ENCODE measurements around the gene C1QTNF1. TPM values are rescaled to one million over a fixed set of nuclear protein-coding genes. Genes with fewer than 3 reads are reported as not detected.

C1QTNF1 gene, protein sequence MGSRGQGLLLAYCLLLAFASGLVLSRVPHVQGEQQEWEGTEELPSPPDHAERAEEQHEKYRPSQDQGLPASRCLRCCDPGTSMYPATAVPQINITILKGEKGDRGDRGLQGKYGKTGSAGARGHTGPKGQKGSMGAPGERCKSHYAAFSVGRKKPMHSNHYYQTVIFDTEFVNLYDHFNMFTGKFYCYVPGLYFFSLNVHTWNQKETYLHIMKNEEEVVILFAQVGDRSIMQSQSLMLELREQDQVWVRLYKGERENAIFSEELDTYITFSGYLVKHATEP
- total RNA-seq (2014; rRNA removed; shearing (Covaris generic)) = not detected in 2 replicates
- total RNA-seq (2022) = not detected in 2 replicates
- not detected for Bru-seq, nascent RNA
- not detected for BruChase-seq, experiment 1, labeled RNA remaining after a 6-hour chase
- not detected for BruChase-seq, experiment 2, labeled RNA remaining after a 2-hour chase
- long read RNA-seq = 0 reads

DNA sequence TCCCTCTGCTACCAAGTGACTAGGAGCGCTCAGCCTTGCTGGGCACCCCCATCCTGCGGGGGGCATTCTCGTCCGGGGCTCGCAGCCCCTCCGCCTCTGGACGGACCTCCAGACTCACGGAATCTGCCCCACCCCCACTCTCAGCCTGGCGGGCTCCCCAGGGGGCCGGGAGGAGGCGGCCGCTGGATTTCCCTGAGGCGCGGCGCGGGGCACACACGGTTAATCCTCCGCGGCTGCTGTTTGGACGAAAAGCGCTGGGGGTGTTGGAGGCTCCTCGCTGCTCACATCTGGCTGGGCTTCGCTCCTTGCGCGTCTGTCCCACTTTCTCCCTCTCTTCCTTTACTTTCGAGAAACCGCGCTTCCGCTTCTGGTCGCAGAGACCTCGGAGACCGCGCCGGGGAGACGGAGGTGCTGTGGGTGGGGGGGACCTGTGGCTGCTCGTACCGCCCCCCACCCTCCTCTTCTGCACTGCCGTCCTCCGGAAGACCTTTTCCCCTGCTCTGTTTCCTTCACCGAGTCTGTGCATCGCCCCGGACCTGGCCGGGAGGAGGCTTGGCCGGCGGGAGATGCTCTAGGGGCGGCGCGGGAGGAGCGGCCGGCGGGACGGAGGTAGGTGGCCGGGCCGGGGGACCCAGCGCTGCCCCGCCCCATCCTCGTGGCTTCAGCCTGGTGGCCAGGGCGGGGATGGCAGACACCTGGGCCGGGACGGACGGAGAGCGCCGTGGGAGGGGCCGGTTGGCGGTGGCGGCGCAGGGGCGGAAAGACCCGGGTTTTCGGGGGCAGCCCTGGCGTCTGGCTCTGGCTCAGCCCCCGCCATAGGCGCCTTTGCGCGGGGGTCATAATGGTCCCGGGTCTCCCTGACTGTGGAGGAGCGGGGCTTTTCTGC lies at the start of gene C1QTNF1:
Gene C1QTNF1 (plus strand): TSS at position 284 of the 886 bp plus-strand sequence. CDS start 19,800 bp downstream, outside the sequence.
- no peaks in the 10 kb centered on the region for H4K20me1 ChIP-seq (ENCODE audit: insufficient read depth, low read length)
- TF ChIP-seq EZH2phosphoT487 (IDR thresholded peaks at IDR 0.05; ENCODE audit: borderline replicate concordance, low read depth, low read length) = no peak
- no peak for TF ChIP-seq CTCF (conservative IDR thresholded peaks at IDR 0.05; ENCODE audit: low read length)
- ChIA-PET CTCF (ENCODE audit: unreplicated experiment) (no interaction called here), POLR2A (no interaction called here)
- H2AFZ ChIP-seq (ENCODE audit: low read length) = no peak within 1 kb of the TSS
- no peak within 1 kb of the TSS for H3K4me2 ChIP-seq (ENCODE audit: low read length)
- H3K79me2 ChIP-seq (ENCODE audit: insufficient read depth, low read depth, low read length) = no peaks in the 10 kb centered on the region
- no peaks in the 10 kb centered on the region for H3K4me1 ChIP-seq (ENCODE audit: insufficient read depth, low read length, poor library complexity, severe bottlenecking)
- H3K36me3 ChIP-seq (ENCODE audit: insufficient read depth, low read length) = no peaks in the 10 kb centered on the region
- no TSS peak for BruUV-seq (replicated peaks)
- H3K27ac ChIP-seq (ENCODE audit: low read depth, low read length, poor library complexity, severe bottlenecking) = no peak within 1 kb of the TSS
- H3K4me3 ChIP-seq (ENCODE audit: low read depth, low read length, poor library complexity, severe bottlenecking) = no peak within 1 kb of the TSS
- H3K9me2 ChIP-seq (ENCODE audit: insufficient read depth, low read length) = no peaks in the 10 kb centered on the region
- H3K9me3 ChIP-seq (ENCODE audit: low read length) = no peaks in the 10 kb centered on the region
- intact Hi-C loops (cut with micrococcal nuclease; ENCODE audit: unreplicated experiment) = no loop called here
- DNase-seq (ENCODE audit: low spot score) = no peak

GRCh38 chr17:78974635-78975591 lies 49.1 kb upstream of the C1QTNF1 start:
- peak; percentile 78 for DNase-seq (ENCODE audit: low spot score)
- H3K27ac ChIP-seq (ENCODE audit: low read depth, low read length, poor library complexity, severe bottlenecking) = peak overlapping the region; percentile 32
- peak overlapping the region; percentile 57 for H3K4me2 ChIP-seq (ENCODE audit: low read length)
- ChIA-PET CTCF (ENCODE audit: unreplicated experiment) (no interaction called here), POLR2A (interaction anchor here (0.8 kb wide), 1 partner anchor 35 kb away, joined by 6 read pairs; no protein-coding TSS in a partner anchor)
- intact Hi-C loops (cut with micrococcal nuclease; ENCODE audit: unreplicated experiment) = no loop called here
- H3K4me3 ChIP-seq (ENCODE audit: low read depth, low read length, poor library complexity, severe bottlenecking) = peak overlapping the region; percentile 56
- no peaks in the 10 kb centered on the region for H3K9me2 ChIP-seq (ENCODE audit: insufficient read depth, low read length)
- TF ChIP-seq CTCF (conservative IDR thresholded peaks at IDR 0.05; ENCODE audit: low read length) = no peak
- TF ChIP-seq EZH2phosphoT487 (IDR thresholded peaks at IDR 0.05; ENCODE audit: borderline replicate concordance, low read depth, low read length) = no peak
- peaks cover 10% of the 10 kb centered on the region for H3K4me1 ChIP-seq (ENCODE audit: insufficient read depth, low read length, poor library complexity, severe bottlenecking)
- no peaks in the 10 kb centered on the region for H3K36me3 ChIP-seq (ENCODE audit: insufficient read depth, low read length)
- H3K9me3 ChIP-seq (ENCODE audit: low read length) = no peaks in the 10 kb centered on the region
- H4K20me1 ChIP-seq (ENCODE audit: insufficient read depth, low read length) = no peaks in the 10 kb centered on the region
- peak overlapping the region; percentile 58; the same call in 1 of the 2 replicates for H2AFZ ChIP-seq (ENCODE audit: low read length)
- BruUV-seq (replicated peaks) = no TSS peak
- H3K79me2 ChIP-seq (ENCODE audit: insufficient read depth, low read depth, low read length) = no peaks in the 10 kb centered on the region
